ENCODE data around the gene DIAPH2.

The DIAPH2 gene

GRCh38 chrX:97009391-97009790 is 324.7 kb downstream of the DIAPH2 start:
- DNase-seq (ENCODE audit: low spot score) = no peak
- no peak overlapping the region for H3K27ac ChIP-seq
- ChIA-PET POLR2A (ENCODE audit: low non-redundant PET) (no interaction called here), CTCF (no interaction called here)
- no peak for TF ChIP-seq CTCF (conservative IDR thresholded peaks at IDR 0.05; ENCODE audit: low read depth)

- POLR2A ChIA-PET (ENCODE audit: low non-redundant PET) = no interaction called here
- CTCF ChIA-PET = no interaction called here
- TF ChIP-seq CTCF (conservative IDR thresholded peaks at IDR 0.05; ENCODE audit: low read depth) = no peak
- H3K27ac ChIP-seq = no peak overlapping the region
- no peak for DNase-seq (ENCODE audit: low spot score)
Observed at GRCh38 chrX:97011540-97011939, 326.9 kb downstream of the DIAPH2 start.

GRCh38 chrX:97016106-97016505 is 331.5 kb downstream of the DIAPH2 start:
- CTCF ChIA-PET = no interaction called here
- POLR2A ChIA-PET (ENCODE audit: low non-redundant PET) = no interaction called here
- no peak overlapping the region for H3K27ac ChIP-seq
- no peak for DNase-seq (ENCODE audit: low spot score)
- no peak for TF ChIP-seq CTCF (conservative IDR thresholded peaks at IDR 0.05; ENCODE audit: low read depth)

DNA sequence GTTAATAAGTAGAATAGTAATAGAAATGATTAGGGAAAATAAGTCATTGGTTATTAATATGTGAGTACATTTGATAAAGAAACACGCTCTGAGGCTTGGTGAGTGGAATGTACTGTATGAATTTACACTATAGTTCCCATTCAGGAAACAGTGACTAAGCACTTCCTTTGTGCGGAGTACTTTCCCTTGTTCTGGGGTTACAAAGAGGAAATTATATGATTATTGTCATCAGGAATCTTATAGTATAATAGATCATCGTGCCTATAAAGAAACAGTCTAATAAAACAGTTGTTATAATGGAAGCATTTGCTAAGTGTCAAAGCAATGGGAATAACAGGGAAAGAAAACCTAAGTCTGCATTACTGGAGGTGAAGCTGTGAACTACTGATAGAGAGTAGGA is 337.0 kb downstream of the DIAPH2 start:
- no peak for TF ChIP-seq CTCF (conservative IDR thresholded peaks at IDR 0.05; ENCODE audit: low read depth)
- ChIA-PET POLR2A (ENCODE audit: low non-redundant PET) (no interaction called here), CTCF (interaction anchor here (0.6 kb wide), 1 partner anchor 359 kb away, joined by 3 read pairs; no protein-coding TSS in a partner anchor)
- DNase-seq (ENCODE audit: low spot score) = peak; percentile 3
- no peak overlapping the region for H3K27ac ChIP-seq

DNA sequence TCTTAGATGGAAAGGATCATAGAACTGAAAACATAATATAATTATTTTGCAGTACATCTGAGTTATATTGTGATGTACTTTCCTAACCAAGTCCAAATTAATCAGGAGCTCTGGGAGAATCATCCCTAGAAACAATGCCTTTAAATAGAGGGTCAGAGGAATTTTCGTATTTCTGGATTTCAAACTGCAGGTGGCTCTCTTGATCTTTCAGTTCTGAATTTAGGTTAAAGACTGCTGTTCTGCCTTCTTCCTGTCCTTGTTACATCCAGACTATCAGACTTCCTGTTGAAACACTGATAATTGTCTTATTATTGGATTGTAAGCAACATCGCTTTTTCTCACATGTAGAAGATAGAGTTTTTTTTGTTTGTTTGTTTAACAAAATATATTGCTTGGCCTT is 341.8 kb downstream of the DIAPH2 start:
- POLR2A ChIA-PET (ENCODE audit: low non-redundant PET) = no interaction called here
- no peak for TF ChIP-seq CTCF (conservative IDR thresholded peaks at IDR 0.05; ENCODE audit: low read depth)
- CTCF ChIA-PET = no interaction called here
- DNase-seq (ENCODE audit: low spot score) = no peak
- no peak overlapping the region for H3K27ac ChIP-seq

DNA sequence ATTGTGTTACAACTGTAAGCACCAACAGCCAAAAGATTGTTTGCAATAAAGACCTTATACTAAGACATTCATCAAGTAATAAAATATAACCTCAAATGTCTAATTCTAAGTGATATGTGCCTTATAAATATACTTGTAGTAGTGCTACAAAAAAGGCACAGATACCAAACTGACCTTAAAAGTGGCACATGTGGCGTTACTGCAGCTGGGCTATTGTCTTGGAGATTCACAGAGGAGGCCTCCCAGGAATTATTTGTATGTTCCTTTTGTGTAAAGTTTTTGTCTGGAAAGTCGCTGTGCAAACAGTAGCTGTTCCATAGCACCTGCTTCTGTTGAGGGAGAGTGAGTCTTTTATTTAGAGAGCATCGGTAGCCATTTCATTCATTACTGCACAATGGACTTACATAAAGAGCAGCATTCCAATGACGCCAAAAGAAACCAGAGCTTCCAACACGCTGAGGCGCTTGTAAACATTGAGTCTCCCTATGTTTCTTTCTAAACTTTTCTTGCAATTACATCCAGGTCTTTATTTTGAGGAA is 342.8 kb downstream of the DIAPH2 start:
- POLR2A ChIA-PET (ENCODE audit: low non-redundant PET) = no interaction called here
- DNase-seq (ENCODE audit: low spot score) = no peak
- CTCF ChIA-PET = interaction anchor here (0.5 to 0.6 kb wide), 2 partner anchors 44 to 78 kb away, joined by 4 to 8 read pairs; no protein-coding TSS in a partner anchor
- H3K27ac ChIP-seq = no peak overlapping the region
- no peak for TF ChIP-seq CTCF (conservative IDR thresholded peaks at IDR 0.05; ENCODE audit: low read depth)

- CTCF ChIA-PET = no interaction called here
- H3K27ac ChIP-seq = no peak overlapping the region
- TF ChIP-seq CTCF (conservative IDR thresholded peaks at IDR 0.05; ENCODE audit: low read depth) = no peak
- no peak for DNase-seq (ENCODE audit: low spot score)
- POLR2A ChIA-PET (ENCODE audit: low non-redundant PET) = no interaction called here
Observed at GRCh38 chrX:97030463-97030862, 345.8 kb downstream of the DIAPH2 start.
